OCI-LY3 (cell line): ENCODE data around the gene SRPK3.

Experiments used
- EZH2phosphoT487 ChIP-seq: fragments of 200-600 bp; shearing (Covaris generic); IDR thresholded peaks from 2 replicates; pipeline ENCODE4 v1.6.1; 2018; ENCODE audit warnings: antibody characterized with exemption, mixed run types, low read depth
- TF ChIP-seq, protein P1 (sequence below): fragments of 200-600, 300-600 bp; sonication (generic); IDR thresholded peaks from 2 replicates; pipeline ENCODE4 v1.5.1; 2014; ENCODE audit warnings: antibody characterized with exemption, low read length, low read depth

DNA sequence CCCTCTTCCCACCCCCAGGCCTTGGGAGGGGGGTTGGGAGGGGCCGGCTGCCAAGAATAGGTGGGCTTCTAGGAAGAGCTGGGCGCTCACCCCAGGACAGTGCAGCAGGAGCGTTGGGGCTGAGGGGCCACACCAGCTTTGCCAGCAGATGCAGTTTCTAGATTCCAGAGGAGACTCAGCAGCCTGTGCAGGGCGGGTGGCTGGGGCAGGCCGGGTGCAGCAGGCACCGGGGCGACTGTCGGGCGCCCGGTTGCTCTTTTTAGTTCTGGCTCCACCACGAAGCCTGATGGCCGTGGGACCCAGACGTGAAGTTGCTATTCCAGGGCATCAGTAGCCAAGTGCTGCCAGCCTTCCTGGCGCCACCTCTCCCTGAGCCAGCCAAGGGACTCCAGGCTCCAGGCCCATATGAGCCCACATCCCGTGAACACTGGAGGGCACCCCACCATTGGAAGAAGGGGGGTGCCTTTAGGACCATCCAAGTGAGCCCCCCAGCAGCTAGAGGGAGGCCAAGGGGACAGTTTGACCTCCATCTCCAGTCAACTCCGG lies 19.4 kb downstream of the SRPK3 start:
- TF ChIP-seq, protein P1, sequence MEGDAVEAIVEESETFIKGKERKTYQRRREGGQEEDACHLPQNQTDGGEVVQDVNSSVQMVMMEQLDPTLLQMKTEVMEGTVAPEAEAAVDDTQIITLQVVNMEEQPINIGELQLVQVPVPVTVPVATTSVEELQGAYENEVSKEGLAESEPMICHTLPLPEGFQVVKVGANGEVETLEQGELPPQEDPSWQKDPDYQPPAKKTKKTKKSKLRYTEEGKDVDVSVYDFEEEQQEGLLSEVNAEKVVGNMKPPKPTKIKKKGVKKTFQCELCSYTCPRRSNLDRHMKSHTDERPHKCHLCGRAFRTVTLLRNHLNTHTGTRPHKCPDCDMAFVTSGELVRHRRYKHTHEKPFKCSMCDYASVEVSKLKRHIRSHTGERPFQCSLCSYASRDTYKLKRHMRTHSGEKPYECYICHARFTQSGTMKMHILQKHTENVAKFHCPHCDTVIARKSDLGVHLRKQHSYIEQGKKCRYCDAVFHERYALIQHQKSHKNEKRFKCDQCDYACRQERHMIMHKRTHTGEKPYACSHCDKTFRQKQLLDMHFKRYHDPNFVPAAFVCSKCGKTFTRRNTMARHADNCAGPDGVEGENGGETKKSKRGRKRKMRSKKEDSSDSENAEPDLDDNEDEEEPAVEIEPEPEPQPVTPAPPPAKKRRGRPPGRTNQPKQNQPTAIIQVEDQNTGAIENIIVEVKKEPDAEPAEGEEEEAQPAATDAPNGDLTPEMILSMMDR: no peak
- no peak for TF ChIP-seq EZH2phosphoT487
